ENCODE measurements around the gene ABI3BP.

ABI3BP gene

GRCh38 chr3:100717063-100717462, 276.2 kb downstream of the ABI3BP start:
- no peaks in the 10 kb centered on the region for H3K27me3 ChIP-seq (ENCODE audit: insufficient read depth, low read length)
- no peaks in the 10 kb centered on the region for H4K20me1 ChIP-seq (ENCODE audit: insufficient read depth, low read length)
- no peak overlapping the region for H3K4me3 ChIP-seq (ENCODE audit: low read depth, low read length, poor library complexity, severe bottlenecking)
- peaks cover 54% of the 10 kb centered on the region for H3K79me2 ChIP-seq (ENCODE audit: insufficient read depth, low read length)
- H3K36me3 ChIP-seq (ENCODE audit: insufficient read depth, low read length), result peaks cover 81% of the 10 kb centered on the region
- H3K27ac ChIP-seq (ENCODE audit: low read depth, low read length, poor library complexity, severe bottlenecking), result no peak overlapping the region
- H2AFZ ChIP-seq (ENCODE audit: low read length), result no peak overlapping the region
- H3K4me2 ChIP-seq (ENCODE audit: low read length), result no peak overlapping the region
- H3K9me3 ChIP-seq (ENCODE audit: low read length), result no peaks in the 10 kb centered on the region
- TF ChIP-seq CTCF (IDR thresholded peaks at IDR 0.05; ENCODE audit: low read length) (no peak), EZH2 (IDR thresholded peaks at IDR 0.05; ENCODE audit: borderline replicate concordance, low read length) (no peak)
- H3K9me2 ChIP-seq (ENCODE audit: low read depth, low read length), result no peaks in the 10 kb centered on the region
- no peaks in the 10 kb centered on the region for H3K4me1 ChIP-seq (ENCODE audit: insufficient read depth, low read length, severe bottlenecking)
- H3F3A ChIP-seq (ENCODE audit: insufficient read depth, low read length), result no peaks in the 10 kb centered on the region
- H3K9ac ChIP-seq (ENCODE audit: low read length), result no peak overlapping the region

GRCh38 chr3:100715176-100715575, 278.0 kb downstream of the ABI3BP start:
- H3K4me1 ChIP-seq (ENCODE audit: insufficient read depth, low read length, severe bottlenecking), result peaks cover 7% of the 10 kb centered on the region
- no peak overlapping the region for H2AFZ ChIP-seq (ENCODE audit: low read length)
- no peaks in the 10 kb centered on the region for H4K20me1 ChIP-seq (ENCODE audit: insufficient read depth, low read length)
- peaks cover 62% of the 10 kb centered on the region for H3K36me3 ChIP-seq (ENCODE audit: insufficient read depth, low read length)
- no peak overlapping the region for H3K4me2 ChIP-seq (ENCODE audit: low read length)
- H3F3A ChIP-seq (ENCODE audit: insufficient read depth, low read length), result no peaks in the 10 kb centered on the region
- TF ChIP-seq EZH2 (IDR thresholded peaks at IDR 0.05; ENCODE audit: borderline replicate concordance, low read length), result no peak
- H3K27me3 ChIP-seq (ENCODE audit: insufficient read depth, low read length), result no peaks in the 10 kb centered on the region
- no peaks in the 10 kb centered on the region for H3K9me3 ChIP-seq (ENCODE audit: low read length)
- no peak overlapping the region for H3K27ac ChIP-seq (ENCODE audit: low read depth, low read length, poor library complexity, severe bottlenecking)
- H3K9me2 ChIP-seq (ENCODE audit: low read depth, low read length), result no peaks in the 10 kb centered on the region
- H3K79me2 ChIP-seq (ENCODE audit: insufficient read depth, low read length), result peaks cover 73% of the 10 kb centered on the region
- no peak overlapping the region for H3K9ac ChIP-seq (ENCODE audit: low read length)
- H3K4me3 ChIP-seq (ENCODE audit: low read depth, low read length, poor library complexity, severe bottlenecking), result no peak overlapping the region

GRCh38 chr3:100710261-100710968, 282.8 kb downstream of the ABI3BP start:
- Histone ChIP-seq H3K79me2 (ENCODE audit: insufficient read depth, low read length) (peaks cover 43% of the 10 kb centered on the region), H4K20me1 (ENCODE audit: insufficient read depth, low read length) (no peaks in the 10 kb centered on the region), H3K27me3 (ENCODE audit: insufficient read depth, low read length) (no peaks in the 10 kb centered on the region), H3K36me3 (ENCODE audit: insufficient read depth, low read length) (peaks cover 20% of the 10 kb centered on the region), H3K4me2 (ENCODE audit: low read length) (peak overlapping the region; percentile 79), H3K9me2 (ENCODE audit: low read depth, low read length) (no peaks in the 10 kb centered on the region), H3K4me1 (ENCODE audit: insufficient read depth, low read length, severe bottlenecking) (peaks cover 14% of the 10 kb centered on the region), H3K27ac (ENCODE audit: low read depth, low read length, poor library complexity, severe bottlenecking) (peak overlapping the region; percentile 59), H3K4me3 (ENCODE audit: low read depth, low read length, poor library complexity, severe bottlenecking) (peak overlapping the region; percentile 82), H2AFZ (ENCODE audit: low read length) (no peak overlapping the region), H3K9me3 (ENCODE audit: low read length) (no peaks in the 10 kb centered on the region), H3K9ac (ENCODE audit: low read length) (peak overlapping the region; percentile 70), H3F3A (ENCODE audit: insufficient read depth, low read length) (no peaks in the 10 kb centered on the region)
- no peak for TF ChIP-seq EZH2 (IDR thresholded peaks at IDR 0.05; ENCODE audit: borderline replicate concordance, low read length)
- TF ChIP-seq CTCF (IDR thresholded peaks at IDR 0.05; ENCODE audit: low read length), result peak; percentile 23; the same call in 1 of the 2 replicates

- peak overlapping the region; percentile 59 for H3K27ac ChIP-seq (ENCODE audit: low read depth, low read length, poor library complexity, severe bottlenecking)
- H3K4me2 ChIP-seq (ENCODE audit: low read length), result peak overlapping the region; percentile 79
- peaks cover 14% of the 10 kb centered on the region for H3K4me1 ChIP-seq (ENCODE audit: insufficient read depth, low read length, severe bottlenecking)
- H3K79me2 ChIP-seq (ENCODE audit: insufficient read depth, low read length), result peaks cover 38% of the 10 kb centered on the region
- H3K9me2 ChIP-seq (ENCODE audit: low read depth, low read length), result no peaks in the 10 kb centered on the region
- TF ChIP-seq EZH2 (IDR thresholded peaks at IDR 0.05; ENCODE audit: borderline replicate concordance, low read length), result no peak
- TF ChIP-seq CTCF (IDR thresholded peaks at IDR 0.05; ENCODE audit: low read length), result no peak
- no peaks in the 10 kb centered on the region for H3F3A ChIP-seq (ENCODE audit: insufficient read depth, low read length)
- H4K20me1 ChIP-seq (ENCODE audit: insufficient read depth, low read length), result no peaks in the 10 kb centered on the region
- no peaks in the 10 kb centered on the region for H3K27me3 ChIP-seq (ENCODE audit: insufficient read depth, low read length)
- peaks cover 14% of the 10 kb centered on the region for H3K36me3 ChIP-seq (ENCODE audit: insufficient read depth, low read length)
- no peak overlapping the region for H2AFZ ChIP-seq (ENCODE audit: low read length)
- H3K9me3 ChIP-seq (ENCODE audit: low read length), result no peaks in the 10 kb centered on the region
- peak overlapping the region; percentile 86 for H3K9ac ChIP-seq (ENCODE audit: low read length)
- peak overlapping the region; percentile 82 for H3K4me3 ChIP-seq (ENCODE audit: low read depth, low read length, poor library complexity, severe bottlenecking)
Observed at GRCh38 chr3:100709842-100710260, 283.4 kb downstream of the ABI3BP start.

Measured in OCI-LY1 (cell line).